Left kidney (tissue), 2 donors: ENCODE results near the gene MCHR1. TPM values are rescaled to one million over a fixed set of nuclear protein-coding genes. Genes with fewer than 3 reads are reported as not detected.
"Not testable (repeated sequence)": the region's sequence is repeated elsewhere in the genome, so short reads cannot be mapped to it uniquely, and the experiment has no call there.

Experiments used
- DNase-seq: peaks from one replicate; pipeline ENCODE4 v3.0.0-alpha.2; 2013
- polyA plus RNA-seq: library from polyadenylated mRNA; unstranded; fragments of 120-200 nt; gene quantifications from one replicate; pipeline ENCODE4 v1.2.1, GENCODE V29; 2013; ENCODE audit not compliant: insufficient read length

The MCHR1 gene
- polyA plus RNA-seq, 1 donor = 0.20 TPM

DNA sequence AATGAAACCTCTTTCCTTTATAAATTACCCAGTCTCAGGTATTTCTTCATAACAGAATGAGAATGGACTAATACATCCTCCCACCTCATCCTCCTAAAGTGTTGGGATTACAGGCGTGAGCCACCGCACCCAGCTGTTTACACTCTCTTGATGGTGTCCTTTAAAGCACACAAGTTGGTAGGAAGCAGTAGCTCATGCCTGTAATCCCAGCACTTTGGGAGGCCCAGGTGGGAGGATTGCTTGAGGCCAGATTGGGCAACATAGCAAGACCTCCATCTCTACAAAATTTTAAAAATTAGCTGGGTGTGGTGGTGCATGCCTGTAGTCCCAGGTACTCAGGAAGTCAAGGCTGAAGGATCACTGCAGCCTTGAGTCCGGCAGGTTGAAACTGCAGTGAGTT, 23.3 kb upstream of the MCHR1 start:
- DNase-seq = not testable (repeated sequence)

DNA sequence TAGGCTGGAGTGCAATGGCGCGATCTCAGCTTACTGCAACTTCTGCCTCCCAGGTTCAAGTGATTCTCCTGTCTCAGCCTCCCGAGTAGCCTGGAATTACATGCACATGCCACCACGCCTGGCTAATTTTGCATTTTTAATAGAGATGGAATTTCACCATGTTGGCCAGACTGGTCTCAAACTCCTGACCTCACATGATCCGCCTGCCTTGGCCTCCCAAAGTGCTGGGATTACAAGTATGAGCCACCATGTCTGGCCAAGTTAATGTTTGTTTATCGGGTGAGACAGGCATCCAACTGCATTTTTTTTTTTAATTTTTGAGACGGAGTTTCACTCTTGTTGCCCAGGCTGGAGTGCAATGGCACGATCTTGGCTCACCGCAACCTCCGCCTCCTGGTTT, 22.6 kb upstream of the MCHR1 start:
- DNase-seq = not testable (repeated sequence)

DNA sequence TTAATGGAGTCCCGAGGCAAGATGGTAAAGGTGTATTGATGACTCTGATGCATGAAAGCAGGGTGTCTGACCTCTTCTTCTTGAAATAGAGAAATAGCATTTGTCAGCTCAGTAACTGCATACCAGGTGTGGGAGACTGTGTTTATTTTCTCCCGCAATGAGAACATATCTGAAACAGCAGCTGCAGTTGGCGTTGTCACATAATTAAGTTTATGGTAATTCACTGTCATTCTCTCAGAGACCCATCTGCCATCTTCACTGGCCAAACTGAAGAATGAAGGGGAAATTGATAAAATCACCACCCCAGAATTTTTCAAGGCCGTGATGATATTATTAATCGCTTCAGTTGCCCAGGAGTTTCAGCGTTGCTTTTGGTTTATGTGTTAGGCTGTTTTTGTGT, 20.1 kb upstream of the MCHR1 start:
- no peak for DNase-seq

DNA sequence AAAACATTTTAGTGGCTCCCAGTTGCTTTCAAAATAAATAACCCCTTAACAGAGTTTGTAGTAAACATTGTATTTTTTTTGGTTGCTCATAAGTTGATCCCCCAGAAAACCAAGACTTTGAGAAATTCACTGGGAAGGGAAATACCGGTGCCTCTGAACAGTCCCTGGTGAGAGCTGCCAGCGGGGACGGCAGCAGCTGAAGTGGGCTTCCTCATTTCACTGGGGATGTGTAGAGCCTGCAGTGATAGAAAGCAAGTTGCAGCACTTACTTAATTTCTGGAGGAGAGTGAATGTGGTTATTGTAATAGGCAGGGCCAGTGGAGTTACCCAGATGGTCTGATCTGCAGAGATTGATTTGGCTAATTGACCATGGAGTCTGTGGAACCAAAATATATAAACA, 18.6 kb upstream of the MCHR1 start:
- DNase-seq = no peak

DNA sequence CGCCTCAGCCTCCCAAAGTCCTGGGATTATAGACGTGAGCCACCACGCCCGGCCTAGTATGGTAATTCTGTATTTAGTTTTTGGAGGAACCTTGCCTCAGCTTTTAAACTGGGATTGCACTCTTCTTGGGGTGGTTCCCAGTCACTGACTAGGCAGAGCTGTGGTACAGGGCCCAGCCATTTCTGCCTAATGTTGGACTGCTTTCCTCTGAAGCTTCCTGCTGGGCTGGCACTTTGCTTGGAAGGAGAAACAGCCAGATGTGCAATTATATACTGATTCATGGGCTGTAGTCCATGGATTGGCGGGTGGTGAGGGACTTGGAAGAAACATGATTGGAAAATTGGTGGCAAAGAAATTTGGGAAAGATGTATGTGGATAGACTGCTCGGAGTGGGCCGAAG, 17.6 kb upstream of the MCHR1 start:
- no peak for DNase-seq

DNA sequence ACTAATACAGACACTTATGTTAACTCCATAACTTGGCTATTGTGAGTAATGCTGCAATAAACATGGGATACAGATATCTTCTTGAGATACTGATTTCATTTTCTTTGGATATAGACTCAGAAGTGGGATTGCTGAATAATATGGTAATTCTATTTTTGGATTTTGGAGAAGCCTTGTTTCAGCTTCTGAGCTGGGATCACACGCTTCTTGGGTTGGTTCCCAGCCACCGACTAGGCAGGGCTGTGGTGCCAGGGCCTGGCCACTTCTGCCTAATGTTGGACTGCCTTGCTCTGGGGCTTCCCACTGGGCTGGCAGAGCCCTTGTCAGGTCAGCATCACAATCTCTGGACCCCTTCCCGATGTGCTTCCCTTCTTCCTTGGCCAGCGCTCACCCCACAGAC, 14.0 kb upstream of the MCHR1 start:
- DNase-seq = no peak

DNA sequence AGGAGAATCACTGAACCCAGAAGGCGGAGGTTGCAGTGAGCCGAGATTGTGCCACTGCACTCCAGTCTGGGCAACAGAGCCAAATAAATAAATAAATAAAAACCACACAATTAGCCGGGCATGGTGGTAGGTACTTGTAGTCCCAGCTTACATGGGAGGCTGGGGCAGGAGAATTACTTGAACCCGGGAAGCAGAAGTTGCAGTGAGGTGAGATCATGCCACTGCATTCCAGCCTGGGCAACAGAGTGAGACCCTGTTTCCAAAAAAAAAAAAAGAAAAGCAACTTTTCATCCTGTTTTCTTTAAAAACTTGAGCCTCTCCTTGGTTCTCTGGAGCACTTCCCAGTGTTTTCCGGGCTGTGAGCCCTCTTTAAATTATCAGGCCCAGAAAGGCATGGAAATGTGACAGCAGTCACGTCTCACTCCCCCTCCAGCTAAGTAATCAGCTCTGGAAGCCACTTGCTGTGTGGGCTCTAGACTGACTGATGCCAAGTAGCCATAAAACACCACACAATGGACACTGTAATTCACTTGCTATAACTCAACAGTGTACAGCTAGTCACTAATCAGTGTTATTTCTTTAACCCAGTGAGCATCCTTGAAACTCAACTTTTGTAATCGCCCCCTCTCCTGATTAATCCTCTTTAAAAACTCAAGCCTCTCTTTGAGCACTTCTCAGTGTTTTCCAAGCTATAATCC, 13.0 kb upstream of the MCHR1 start:
- peak; percentile 75 for DNase-seq

DNA sequence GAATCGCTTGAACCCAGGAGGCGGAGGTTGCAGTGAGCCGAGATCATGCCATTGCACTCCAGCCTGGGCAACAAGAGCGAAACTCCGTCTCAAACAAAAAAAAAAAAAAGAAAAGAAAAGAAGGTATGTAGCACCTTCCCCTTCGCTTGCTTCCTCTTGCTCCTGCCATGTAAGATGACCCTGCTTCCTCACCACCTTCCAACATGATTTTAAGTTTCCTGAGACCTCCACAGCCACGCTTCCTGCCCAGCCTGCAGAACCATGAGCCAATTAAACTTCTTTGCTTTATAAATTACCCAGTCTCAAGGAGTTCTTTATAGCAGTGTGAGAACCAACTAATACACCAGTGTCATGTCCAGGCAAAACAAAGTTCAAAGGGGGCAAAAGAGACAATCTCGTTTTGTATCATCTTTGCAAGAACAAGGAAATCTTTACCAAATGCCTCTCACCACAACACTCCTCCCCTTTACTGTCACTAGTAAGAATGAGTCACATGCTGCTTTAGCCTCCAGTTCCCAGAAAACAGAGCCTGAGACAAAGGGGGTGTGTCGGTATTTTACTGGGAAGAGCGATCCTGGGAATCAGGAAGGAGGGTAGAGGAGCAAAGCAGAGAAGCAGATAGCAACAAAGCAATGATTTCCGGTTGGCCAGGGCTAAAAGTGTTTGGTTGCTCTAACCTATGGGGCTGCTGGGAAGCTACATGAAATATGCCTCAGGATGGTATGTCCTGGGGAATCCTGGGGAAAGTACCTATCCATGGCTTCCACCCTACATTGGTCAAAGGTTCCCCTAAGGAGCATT, 10.5 kb upstream of the MCHR1 start:
- no peak for DNase-seq

DNA sequence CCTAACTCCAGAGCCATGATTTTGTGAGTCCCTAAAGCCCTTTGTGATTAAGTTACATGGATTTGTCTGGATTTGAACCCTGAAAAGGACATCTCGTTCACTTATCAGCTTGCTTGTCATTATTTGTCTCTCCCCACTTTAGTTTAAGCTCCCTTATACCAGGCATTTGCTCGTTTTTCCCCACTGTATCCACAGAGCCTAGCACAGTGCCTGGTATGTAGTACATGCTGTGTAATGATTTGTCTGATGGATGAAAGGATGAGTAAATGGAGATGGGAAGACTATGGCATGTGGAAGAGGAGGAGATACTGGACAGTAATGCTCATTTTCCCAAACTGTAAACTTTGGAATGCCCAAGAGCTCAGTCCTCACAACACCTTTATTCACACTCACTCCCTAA, 9.2 kb upstream of the MCHR1 start:
- DNase-seq = no peak

DNA sequence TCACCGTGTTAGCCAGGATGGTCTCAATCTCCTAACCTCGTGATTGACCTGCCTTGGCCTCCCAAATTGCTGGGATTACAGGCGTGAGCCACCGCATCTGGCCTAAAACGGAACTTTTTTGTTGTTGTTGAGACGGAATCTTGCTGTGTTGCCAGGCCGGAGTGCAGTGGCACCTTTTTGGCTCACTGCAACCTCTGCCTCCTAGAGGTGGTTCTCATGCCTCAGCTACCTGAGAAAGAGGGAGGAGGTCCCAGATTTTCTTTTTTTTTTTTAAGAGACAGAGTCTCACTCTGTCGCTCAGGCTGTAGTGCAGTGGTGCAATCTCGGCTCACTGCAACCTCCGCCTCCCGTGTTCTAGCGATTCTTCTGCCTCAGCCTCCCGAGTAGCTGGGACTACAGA, 7.9 kb upstream of the MCHR1 start:
- no peak for DNase-seq

DNA sequence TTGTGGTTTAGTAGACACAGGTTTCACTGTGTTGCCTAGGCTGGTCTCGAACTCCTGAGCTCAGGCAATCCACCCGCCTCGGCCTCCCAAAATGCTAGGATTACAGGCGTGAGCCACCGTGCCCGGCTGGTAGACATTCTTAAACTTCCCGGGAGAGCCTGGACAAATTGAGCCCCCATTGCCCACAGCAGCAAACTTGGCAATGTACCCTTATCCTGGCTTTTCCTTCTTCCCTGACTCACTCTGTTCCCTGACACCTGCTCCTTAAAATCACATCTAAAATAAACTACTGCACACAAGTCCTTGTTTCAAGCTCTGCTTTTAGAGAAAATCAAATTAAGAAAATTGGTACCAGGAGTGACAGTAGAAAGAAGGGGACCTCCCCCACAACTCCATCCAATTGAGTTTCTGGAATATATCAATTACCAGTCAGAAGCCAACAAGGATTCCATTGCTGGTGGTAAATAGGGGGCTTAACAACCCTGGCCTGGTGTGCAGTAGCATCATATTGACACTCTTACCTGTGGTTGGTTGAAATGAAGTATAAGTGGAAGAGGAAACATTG, 7.4 kb upstream of the MCHR1 start:
- no peak for DNase-seq

DNA sequence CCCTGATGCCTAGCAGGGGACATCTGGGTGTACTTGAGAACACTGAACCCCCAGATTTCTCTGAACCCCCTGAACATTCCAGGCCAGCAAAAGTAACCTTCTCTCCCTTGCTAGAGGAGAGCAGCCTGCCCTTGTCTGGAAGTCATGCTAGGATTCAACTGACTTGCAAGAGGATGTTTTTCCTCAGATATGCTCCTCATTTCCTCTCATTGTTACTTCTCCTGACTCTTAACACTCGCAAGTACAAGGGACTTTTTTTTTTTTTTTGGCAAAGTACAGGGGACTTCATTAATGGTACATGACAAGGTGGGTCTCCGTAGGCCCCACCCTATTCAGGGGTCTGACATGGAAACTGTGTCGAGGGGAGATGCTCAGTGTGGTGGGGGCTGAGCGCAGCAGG, 6.3 kb upstream of the MCHR1 start:
- DNase-seq = no peak

DNA sequence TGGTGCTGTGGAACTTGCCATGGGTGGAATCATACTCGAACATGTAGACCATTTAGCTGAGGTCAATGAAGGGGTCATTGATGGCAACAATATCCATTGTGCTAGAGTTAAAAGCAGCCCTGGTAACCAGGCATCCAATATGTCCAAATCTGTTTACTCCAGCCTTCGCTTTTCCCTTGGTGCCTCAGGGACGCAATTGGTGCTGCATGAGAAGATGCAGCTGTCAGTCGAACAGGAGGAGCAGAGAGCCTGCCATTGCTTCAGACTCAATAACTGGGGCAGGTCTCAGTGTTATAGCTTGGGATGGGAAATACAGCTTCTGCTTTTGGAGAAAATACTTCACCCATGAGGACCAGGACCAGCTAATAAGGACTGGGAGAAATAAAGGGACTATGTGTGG, 5.0 kb upstream of the MCHR1 start:
- DNase-seq = no peak

DNA sequence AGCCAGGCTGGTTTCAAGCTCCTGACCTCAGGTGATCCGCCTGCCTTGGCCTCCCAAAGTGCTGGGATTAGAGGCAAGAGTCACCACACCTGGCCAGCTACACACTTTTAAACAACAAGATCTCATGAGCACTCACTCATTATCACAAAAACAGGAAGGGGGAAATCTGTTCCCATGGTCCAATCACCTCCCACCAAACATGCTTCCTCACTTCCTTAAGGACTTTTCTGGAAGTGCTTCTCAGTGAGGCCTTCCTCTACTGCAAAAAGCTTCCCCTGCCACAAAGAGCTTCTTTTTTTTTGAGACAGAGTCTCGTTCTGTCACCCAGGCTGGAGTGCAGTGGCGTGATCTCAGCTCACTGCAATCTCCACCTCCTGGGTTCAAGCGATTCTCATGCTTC, 3.1 kb upstream of the MCHR1 start:
- not testable (repeated sequence) for DNase-seq

DNA sequence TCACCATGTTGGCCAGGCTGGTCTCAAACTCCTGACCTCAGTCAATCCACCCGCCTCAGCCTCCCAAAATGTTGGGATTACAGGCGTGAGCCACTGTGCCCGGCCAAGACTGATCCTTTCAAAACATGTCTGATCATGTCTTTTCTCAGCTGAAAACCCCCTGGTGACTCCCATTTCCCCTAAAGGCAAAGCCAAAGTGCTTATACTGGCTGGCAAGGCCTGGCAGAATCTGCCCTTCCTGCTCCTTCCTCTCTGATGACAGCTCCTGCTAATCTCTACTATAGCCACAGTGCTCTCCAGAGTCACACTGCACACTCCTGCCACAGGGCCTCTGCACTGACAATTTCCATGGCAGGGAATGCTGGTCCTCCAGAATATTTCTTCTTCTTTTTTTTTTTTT, 2.6 kb upstream of the MCHR1 start:
- no peak for DNase-seq

DNA sequence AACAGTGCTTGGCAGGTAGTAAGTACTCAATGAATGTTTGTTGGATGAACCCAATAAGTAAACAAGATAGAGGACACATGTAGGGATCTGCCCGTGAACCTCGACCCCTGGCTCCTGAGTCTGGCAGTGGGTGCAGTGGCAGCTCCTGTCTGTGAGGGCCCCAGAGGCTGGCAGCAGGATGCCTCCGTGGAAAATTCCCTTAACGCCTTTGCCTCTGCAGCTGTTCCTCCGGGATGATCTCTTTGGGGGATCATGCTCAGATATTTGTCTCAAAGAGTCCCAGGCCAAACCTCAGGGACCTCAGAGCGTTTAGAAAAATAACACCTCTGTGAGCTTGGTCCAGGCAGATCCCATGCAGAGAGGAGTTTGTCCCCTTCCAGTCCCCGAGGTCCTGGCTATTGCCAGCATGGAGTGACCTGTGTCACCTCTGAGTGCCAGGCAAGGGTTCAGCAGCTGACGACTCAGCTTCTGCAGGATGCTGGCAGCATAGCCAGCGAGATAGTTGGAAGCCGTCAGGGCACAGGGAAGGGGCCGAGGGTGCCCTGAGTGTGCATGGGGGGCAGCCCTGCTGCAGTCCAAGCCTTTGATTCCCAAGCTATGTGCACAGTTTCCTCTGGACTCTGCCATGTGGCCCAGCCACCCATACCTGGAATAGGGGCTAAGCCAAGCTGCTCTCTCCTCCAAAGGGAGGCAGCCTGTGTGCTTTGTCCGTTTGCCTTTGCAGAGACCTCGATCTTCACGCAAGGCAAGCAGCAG, 613 bp upstream of the MCHR1 start:
- DNase-seq = no peak

DNA sequence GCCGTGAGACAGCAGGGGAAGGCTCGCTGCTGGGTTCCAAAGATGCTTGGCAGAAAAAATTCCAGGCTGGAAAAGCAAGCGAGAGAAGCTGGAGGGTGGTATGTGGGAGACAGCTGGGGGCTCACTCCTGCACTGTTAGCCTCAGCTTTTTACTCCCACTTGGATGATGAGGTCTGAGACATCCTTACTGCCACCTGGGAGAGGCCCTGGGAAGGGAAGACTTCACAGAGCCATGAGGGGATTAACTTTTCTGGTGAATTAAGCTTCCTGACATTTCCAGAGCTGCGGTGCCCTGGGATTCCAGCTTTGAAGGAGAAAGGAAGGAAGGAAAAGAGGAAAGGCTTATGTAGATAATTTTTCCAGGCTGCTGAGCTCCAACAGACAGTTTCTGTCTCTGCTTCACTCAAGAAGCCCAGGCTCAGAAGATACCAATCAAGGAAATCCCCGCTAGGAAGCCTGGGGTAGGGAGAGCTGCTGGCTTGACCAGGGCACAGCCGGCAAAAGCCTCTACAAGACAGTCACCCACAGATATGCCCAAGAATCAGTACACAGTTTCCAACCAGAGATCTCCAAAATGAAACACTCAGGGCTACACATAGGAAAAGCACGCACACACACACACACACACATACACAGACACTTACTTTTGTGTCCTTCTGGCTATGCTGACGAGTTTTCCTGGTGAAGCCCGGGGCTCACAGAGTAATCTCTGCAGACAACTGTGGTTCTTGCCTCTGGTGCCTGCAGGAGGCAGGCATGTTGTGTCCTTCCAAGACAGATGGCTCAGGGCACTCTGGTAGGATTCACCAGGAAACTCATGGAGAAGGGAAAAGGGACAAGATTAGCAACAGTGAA, 907 bp downstream of the MCHR1 start:
- DNase-seq = no peak

DNA sequence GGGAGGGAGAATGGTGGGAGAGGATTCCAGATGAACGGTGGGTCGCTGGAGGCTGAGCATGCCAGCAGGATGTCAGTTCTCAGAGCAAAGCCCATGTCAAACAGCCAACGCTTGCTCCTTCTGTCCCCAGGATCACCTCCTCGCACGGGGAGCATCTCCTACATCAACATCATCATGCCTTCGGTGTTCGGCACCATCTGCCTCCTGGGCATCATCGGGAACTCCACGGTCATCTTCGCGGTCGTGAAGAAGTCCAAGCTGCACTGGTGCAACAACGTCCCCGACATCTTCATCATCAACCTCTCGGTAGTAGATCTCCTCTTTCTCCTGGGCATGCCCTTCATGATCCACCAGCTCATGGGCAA, 1.5 kb downstream of the MCHR1 start:
- DNase-seq = no peak

DNA sequence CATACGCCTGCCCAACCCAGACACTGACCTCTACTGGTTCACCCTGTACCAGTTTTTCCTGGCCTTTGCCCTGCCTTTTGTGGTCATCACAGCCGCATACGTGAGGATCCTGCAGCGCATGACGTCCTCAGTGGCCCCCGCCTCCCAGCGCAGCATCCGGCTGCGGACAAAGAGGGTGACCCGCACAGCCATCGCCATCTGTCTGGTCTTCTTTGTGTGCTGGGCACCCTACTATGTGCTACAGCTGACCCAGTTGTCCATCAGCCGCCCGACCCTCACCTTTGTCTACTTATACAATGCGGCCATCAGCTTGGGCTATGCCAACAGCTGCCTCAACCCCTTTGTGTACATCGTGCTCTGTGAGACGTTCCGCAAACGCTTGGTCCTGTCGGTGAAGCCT, 2.2 kb downstream of the MCHR1 start:
- DNase-seq = no peak

DNA sequence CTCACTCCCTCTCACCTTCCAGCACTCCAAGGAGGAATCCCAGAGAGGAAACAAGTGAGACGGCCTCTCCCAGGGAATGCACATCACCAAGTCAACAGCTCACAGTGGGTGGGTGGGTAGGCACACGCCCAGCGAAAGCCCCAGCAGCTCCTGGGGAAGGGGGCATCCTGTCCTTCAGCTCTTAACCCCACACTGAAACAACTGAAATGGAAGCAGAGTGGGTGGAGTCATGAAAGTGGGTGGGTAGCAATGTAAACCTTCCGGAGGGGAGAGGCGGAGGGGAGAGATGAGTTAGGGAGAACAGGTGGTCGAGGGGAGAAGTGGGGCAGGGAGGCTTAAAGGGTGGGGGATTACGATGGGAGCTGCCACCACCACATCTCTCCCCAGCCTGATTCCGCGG, 5.4 kb downstream of the MCHR1 start:
- no peak for DNase-seq

DNA sequence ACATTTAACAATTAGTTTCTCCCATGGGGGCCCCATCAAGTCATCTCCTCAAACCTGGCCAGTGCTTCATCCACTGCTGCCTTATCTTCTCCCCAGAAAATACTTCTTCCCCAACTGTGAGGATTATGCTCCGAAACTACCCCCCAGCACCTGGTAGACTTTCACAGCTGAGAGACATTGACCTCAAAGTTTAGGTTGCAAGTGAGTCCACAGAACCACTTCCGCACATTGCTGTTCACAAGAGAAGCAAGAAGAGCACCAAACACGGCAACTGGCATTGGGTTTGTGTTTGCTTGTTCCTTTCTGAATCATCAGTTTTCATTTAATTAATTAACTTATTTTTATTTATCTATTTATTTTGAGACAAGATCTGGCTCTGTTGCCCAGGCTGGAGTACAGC, 6.1 kb downstream of the MCHR1 start:
- DNase-seq = no peak

DNA sequence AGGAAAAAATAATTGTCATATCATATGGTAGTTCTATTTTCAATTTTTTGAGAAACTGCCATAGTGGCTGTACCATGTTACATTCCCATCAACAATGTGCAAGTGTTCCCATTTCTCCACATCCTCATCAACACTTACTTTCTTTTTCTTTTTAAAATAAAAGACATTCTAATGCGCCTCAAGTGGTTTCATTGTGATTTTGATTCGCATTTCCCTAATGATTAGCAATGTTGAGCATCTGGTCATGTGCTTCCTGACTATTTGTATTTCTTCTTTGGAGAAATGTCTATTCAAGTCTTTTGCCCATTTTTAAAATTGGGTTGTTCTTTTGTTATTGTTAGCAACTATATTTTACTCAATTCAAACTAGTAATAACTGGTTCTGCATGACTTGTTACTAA, 8.4 kb downstream of the MCHR1 start:
- no peak for DNase-seq
